ACC112 (cell line): ENCODE measurements around the gene C2CD3.
"Not testable (repeated sequence)": the region's sequence is repeated elsewhere in the genome, so short reads cannot be mapped to it uniquely, and the experiment has no call there.

Experiments used
- H2AFZ ChIP-seq: fragments of 200-600 bp; sonication (generic); one replicate; pipeline ENCODE4 v1.6.0; 2017; ENCODE audit warnings: antibody characterized with exemption, low read length; ENCODE audit not compliant: unreplicated experiment
- H3K27ac ChIP-seq: fragments of 200-600 bp; sonication (generic); 2 replicates; pipeline ENCODE4 v1.5.1; 2014; ENCODE audit warnings: low read depth, mild to moderate bottlenecking, antibody characterized with exemption, low read length, moderate library complexity
- H3K27me3 ChIP-seq: fragments of 200-600 bp; sonication (generic); 2 replicates; pipeline ENCODE4 v1.6.1; 2014; ENCODE audit warnings: mild to moderate bottlenecking, antibody characterized with exemption, low read length, moderate library complexity, mixed read lengths; ENCODE audit not compliant: insufficient read depth
- H3K36me3 ChIP-seq: fragments of 200-600 bp; sonication (generic); 2 replicates; pipeline ENCODE4 v1.6.1; 2016; ENCODE audit warnings: mild to moderate bottlenecking, antibody characterized with exemption, low read length, moderate library complexity, mixed read lengths; ENCODE audit not compliant: insufficient read depth
- H3K4me1 ChIP-seq: fragments of 200-600 bp; sonication (generic); one replicate; pipeline ENCODE4 v1.6.1; 2016; ENCODE audit warnings: low read length, mixed read lengths; ENCODE audit not compliant: insufficient read depth, unreplicated experiment, control insufficient read depth
- H3K4me3 ChIP-seq: fragments of 200-600 bp; sonication (generic); 2 replicates; pipeline ENCODE4 v1.5.1; 2014; ENCODE audit warnings: mild to moderate bottlenecking, low read depth, low read length
- H3K79me2 ChIP-seq: fragments of 200-600 bp; sonication (generic); one replicate; pipeline ENCODE4 v1.6.0; 2016; ENCODE audit warnings: low read length; ENCODE audit not compliant: control insufficient read depth, unreplicated experiment, insufficient read depth

The C2CD3 gene

DNA sequence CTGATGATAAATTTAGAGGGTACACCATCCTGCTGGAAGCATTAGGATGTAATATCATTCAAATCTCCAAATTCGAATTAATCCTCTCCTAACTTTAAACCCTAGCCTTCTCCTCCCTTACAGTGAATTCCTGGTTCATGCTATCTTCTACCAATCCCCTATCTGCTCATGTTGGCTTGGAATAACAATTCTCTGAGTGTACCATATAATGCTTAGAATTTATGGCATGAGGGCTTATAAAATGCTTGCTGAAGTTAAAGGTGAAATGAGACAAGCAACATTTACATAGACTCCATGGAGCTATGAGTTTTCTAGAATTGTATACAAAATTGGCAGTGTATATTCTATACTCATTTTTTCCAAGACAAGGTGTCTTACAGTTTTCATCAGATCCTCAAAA, 79.3 kb downstream of the C2CD3 start:
- no peaks in the 10 kb centered on the region for H3K79me2 ChIP-seq
- no peaks in the 10 kb centered on the region for H3K27me3 ChIP-seq
- H3K4me3 ChIP-seq, result no peak overlapping the region
- H3K27ac ChIP-seq, result no peak overlapping the region
- no peak overlapping the region for H2AFZ ChIP-seq
- H3K4me1 ChIP-seq, result no peaks in the 10 kb centered on the region
- H3K36me3 ChIP-seq, result peaks cover 14% of the 10 kb centered on the region

DNA sequence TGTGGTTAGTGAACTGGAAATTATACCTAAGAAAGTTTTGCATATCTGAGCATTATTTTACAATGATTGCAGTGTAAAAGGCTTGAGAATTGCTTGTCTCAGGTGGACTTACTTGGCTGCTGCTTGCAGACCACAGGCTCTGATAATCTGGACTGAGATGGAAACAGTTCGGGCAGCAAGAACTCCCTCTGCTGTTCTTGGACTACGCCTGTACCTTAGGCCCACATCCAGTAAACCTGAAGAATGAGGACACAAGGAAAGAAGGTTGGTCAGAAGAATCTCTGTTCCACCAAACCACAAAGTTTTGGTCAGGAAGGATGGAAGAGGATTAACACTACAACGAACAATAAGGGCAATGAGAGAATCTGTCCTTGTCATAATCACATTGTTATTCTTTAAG, 80.1 kb downstream of the C2CD3 start:
- H3K27ac ChIP-seq, result no peak overlapping the region
- H3K4me1 ChIP-seq, result no peaks in the 10 kb centered on the region
- H3K4me3 ChIP-seq, result no peak overlapping the region
- no peak overlapping the region for H2AFZ ChIP-seq
- peaks cover 14% of the 10 kb centered on the region for H3K36me3 ChIP-seq
- no peaks in the 10 kb centered on the region for H3K79me2 ChIP-seq
- H3K27me3 ChIP-seq, result no peaks in the 10 kb centered on the region

DNA sequence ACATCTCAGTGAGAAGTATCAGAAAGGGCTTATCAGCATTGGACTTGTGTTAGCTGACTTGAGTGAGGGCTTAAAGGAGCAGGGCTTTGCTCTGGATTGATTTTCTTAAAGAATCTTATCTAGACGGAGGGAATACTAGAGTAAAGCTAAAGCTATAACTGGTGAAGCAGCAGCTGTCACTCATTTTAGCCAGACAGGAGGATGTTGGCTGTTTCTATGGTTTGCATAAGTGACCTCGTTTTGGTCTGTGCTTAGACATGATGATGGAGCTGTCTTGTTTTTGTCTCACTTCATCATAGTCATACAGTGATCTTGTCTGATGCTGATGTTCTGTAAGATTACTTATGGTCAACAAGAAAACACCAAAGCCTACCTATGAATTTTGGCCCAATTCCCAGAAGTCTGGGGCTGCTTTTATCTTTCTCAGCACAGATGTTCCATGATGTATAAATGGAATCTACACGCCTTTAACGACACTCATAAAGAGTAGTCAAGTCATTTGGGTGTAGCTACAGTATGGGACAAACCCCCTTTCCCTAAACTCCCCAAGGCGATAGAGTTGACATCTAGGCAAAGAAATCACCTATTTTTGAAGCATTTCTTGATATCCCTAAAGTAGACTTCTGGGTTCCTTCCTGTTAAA, 84.4 kb downstream of the C2CD3 start:
- Histone ChIP-seq H2AFZ (no peak overlapping the region), H3K79me2 (no peaks in the 10 kb centered on the region), H3K36me3 (peaks cover 7% of the 10 kb centered on the region; the same call in 1 of the 2 replicates), H3K27ac (no peak overlapping the region), H3K4me3 (no peak overlapping the region), H3K27me3 (no peaks in the 10 kb centered on the region), H3K4me1 (no peaks in the 10 kb centered on the region)

DNA sequence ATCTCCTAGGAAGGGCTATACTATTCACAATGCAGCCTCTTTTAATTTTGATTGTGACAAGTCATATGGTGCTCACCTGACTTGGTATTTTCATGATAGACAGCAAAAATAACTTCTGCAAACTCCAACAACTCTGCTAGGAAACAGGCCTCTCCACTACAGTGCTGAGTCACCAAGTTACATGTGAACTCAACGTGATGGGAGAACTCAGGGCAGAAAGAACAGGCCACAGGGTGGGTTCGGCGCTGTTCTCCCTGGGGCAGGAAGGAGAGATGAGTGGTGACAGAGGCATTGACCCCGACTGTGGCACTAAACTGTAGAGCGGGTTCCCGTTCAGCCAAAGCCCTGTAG, 85.3 kb downstream of the C2CD3 start:
- no peaks in the 10 kb centered on the region for H3K79me2 ChIP-seq
- no peaks in the 10 kb centered on the region for H3K4me1 ChIP-seq
- H3K27me3 ChIP-seq, result no peaks in the 10 kb centered on the region
- no peak overlapping the region for H2AFZ ChIP-seq
- H3K36me3 ChIP-seq, result peaks cover 7% of the 10 kb centered on the region; the same call in 1 of the 2 replicates
- no peak overlapping the region for H3K4me3 ChIP-seq
- no peak overlapping the region for H3K27ac ChIP-seq

DNA sequence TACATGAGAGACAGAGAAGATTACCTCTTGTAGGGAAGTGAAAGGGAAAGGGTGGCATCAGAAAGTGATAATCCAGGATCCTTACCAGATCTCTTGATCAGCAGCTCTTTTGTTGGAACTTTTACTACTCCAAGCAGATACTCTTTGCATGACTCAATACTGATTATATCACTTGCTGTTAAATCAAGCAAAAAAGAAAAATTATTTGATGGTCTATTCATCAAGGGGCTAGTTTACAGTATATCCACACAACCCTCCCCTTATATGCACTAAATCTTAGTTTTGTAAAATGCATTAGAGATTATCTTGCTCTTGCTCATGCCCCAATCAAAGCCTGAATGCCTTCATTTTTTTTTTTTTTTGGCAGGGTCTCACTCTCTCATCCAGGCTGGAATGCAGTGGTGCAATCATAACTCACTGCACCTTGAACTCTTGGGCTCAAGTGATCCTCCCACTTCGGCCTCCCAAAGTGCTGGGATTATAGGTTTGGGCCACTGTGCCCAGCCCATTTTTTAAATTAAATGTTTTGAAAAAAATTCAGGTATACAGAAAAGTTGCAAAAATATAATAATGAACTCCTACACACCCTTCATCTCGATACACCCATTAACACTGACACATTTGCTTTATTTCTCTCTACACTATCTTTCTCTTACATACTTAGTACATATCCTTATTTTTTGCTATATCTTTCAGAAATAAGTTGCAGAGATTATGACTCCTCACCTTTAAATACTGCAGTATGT, 85.8 kb downstream of the C2CD3 start:
- H3K79me2 ChIP-seq, result no peaks in the 10 kb centered on the region
- no peak overlapping the region for H3K27ac ChIP-seq
- H3K4me1 ChIP-seq, result no peaks in the 10 kb centered on the region
- H3K36me3 ChIP-seq, result peaks cover 7% of the 10 kb centered on the region; the same call in 1 of the 2 replicates
- H3K4me3 ChIP-seq, result no peak overlapping the region
- no peaks in the 10 kb centered on the region for H3K27me3 ChIP-seq
- no peak overlapping the region for H2AFZ ChIP-seq

DNA sequence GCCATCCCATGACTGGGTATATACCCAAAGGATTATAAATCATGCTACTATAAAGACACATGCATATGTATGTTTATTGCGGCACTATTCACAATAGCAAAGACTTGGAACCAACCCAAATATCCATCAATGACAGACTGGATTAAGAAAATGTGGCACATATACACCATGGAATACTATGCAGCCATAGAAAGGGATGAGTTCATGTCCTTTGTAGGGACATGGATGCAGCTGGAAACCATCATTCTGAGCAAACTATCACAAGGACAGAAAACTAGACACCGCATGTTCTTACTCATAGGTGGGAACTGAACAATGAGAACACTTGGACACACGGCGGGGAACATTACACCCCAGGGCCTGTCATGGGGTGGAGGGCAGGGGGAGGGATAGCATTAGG, 86.9 kb downstream of the C2CD3 start:
- H3K79me2 ChIP-seq, H3K27me3 ChIP-seq, H2AFZ ChIP-seq, H3K27ac ChIP-seq, H3K4me3 ChIP-seq, H3K36me3 ChIP-seq, H3K4me1 ChIP-seq: not testable (repeated sequence)

DNA sequence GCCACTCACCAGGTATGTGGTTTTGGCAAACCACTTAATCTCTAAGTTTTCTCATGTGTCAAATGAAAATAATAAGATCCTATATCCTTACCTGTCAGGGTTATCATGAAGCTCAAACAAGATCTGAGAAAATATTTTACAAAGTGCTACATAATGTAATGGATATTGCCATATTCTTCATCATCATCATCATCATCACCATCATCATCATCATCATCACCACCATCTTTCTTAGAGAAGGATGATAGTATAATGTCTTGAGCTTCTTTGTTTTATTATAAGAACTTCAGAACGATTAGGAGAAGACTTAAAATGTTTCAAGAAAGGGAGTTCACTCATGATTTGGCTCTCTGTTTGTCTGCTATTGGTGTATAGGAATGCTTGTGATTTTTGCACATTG, 89.4 kb downstream of the C2CD3 start:
- peaks cover 4% of the 10 kb centered on the region; the same call in 1 of the 2 replicates for H3K36me3 ChIP-seq

DNA sequence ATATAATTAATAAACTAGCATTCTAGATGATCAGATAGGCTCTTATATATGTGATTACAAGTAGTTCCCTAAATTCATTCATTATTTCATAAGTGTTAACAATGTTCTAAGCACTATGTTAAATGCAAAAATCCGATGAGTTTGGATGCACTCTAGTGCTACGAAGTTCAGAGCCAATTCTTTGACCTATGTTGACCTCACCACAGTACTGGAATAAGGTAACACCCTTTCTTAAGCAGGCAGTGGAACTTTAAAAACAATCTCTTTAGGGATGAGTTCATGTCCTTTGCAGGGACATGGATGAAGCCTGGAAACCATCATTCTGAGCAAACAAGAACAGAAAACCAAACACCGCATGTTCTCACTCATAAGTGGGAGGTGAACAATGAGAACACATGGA, 93.6 kb downstream of the C2CD3 start:
- Histone ChIP-seq H3K36me3 (peaks cover 8% of the 10 kb centered on the region; the same call in 1 of the 2 replicates), H2AFZ (no peak overlapping the region), H3K27me3 (no peaks in the 10 kb centered on the region), H3K4me1 (no peaks in the 10 kb centered on the region), H3K27ac (no peak overlapping the region), H3K79me2 (no peaks in the 10 kb centered on the region), H3K4me3 (no peak overlapping the region)

More for the DNA sequence above, 89.4 kb downstream of the C2CD3 start:
- H2AFZ ChIP-seq, result no peak overlapping the region
- no peaks in the 10 kb centered on the region for H3K27me3 ChIP-seq
- H3K4me1 ChIP-seq, result no peaks in the 10 kb centered on the region
- no peak overlapping the region for H3K27ac ChIP-seq
- no peak overlapping the region for H3K4me3 ChIP-seq
- no peaks in the 10 kb centered on the region for H3K79me2 ChIP-seq

DNA sequence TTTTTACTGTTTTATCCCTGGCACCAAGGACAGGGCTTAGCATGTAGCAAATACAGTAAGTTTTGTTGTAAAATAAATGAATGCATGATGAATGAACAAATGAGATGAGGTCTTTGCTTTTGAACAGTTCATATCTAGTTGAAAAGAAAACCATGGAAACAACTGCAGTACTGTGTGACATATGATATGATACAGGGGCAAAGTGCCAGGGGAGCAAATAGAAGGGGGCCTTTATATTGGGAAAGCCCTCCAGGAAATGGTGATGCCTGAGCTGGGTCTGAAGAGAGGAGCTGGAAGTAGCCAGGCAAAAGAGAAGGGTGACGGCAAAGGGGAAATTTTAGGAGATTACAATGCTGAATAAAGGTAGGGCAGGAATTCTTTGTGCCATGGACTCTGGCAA, 98.1 kb downstream of the C2CD3 start:
- no peaks in the 10 kb centered on the region for H3K79me2 ChIP-seq
- H3K27me3 ChIP-seq, result no peaks in the 10 kb centered on the region
- no peak overlapping the region for H3K27ac ChIP-seq
- no peak overlapping the region for H3K4me3 ChIP-seq
- H3K4me1 ChIP-seq, result no peaks in the 10 kb centered on the region
- no peak overlapping the region for H2AFZ ChIP-seq
- peaks cover 18% of the 10 kb centered on the region; the same call in 1 of the 2 replicates for H3K36me3 ChIP-seq

DNA sequence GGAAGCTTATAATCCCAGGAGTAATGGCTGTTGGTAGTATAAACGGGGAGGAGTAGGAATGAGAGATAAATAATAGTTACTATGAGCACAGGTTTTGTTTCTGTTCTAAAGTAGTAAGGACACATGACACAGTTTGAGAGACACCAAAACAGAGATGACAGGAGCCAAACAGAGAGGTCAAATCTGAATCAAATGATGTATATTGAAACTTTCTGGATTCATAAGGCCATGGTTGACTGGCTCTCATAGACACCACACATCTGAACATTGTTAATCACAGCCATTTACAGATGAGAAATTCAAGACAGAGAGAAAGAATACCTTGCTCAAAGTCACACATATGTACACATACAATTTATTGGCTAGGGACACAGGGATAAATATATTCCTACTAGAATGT, 98.5 kb downstream of the C2CD3 start:
- H3K4me1 ChIP-seq, result no peaks in the 10 kb centered on the region
- no peak overlapping the region for H2AFZ ChIP-seq
- H3K4me3 ChIP-seq, result no peak overlapping the region
- H3K27ac ChIP-seq, result no peak overlapping the region
- no peaks in the 10 kb centered on the region for H3K79me2 ChIP-seq
- H3K27me3 ChIP-seq, result no peaks in the 10 kb centered on the region
- H3K36me3 ChIP-seq, result peaks cover 18% of the 10 kb centered on the region; the same call in 1 of the 2 replicates
